Skin epidermis (tissue), 12 donors: ENCODE results near the gene PPP1R12B.
A peak's percentile ranks its signal among the peaks of the same experiment; 100 is the strongest.
"Not testable (repeated sequence)": the region's sequence is repeated elsewhere in the genome, so short reads cannot be mapped to it uniquely, and the experiment has no call there.

Source experiments
- H3K27ac ChIP-seq, 21 experiments: fragments of 200-600 bp; sonication (generic) in 11 of 21; one replicate each; pipeline ENCODE4 v1.5.0; 2020; ENCODE audit warnings: mild to moderate bottlenecking in 3 of 21, inconsistent platforms in 2 of 21, moderate library complexity in 2 of 21
- H3K4me3 ChIP-seq, 7 experiments: fragments of 200-600 bp; sonication (generic) in 2 of 7; one replicate each; pipeline ENCODE4 v1.5.0; 2020; ENCODE audit warnings: inconsistent platforms in 2 of 7, mild to moderate bottlenecking in 2 of 7, moderate library complexity in 1 of 7

The PPP1R12B gene

DNA sequence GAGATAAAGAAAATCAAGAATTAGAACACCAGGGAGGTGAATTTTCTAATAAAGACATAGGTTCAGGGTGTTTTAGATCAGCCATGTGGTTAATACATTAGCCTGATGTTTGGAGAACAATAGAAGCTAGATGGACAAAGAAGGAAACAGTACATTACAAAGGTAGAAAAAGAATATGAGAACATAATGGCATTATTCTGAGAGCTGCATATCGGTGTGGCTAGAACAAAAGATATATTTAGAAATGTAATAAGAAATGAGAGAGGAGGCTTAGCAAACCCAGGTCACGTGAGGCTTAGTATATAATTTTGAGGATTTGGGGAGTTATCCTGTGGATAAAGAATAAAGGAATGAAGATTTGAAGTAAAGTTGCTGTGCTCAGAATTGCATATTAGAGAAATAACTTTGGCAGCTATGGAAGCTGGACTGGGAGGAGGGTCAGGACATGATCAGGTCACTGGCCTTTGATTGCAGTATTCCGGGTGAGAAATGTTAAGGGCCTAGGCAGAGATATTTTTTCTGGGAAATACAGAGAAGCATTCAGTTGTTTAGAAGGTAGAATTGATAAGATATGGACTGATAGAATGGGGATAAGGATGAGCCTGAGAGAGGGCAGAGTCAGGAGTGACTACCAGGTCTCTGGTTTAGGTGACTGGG is 197.3 kb downstream of the PPP1R12B start:
- H3K27ac ChIP-seq = peak overlapping the region in 5 of 21 experiments; percentile 2 to 29 (median 4)
- H3K4me3 ChIP-seq = not testable (repeated sequence)

DNA sequence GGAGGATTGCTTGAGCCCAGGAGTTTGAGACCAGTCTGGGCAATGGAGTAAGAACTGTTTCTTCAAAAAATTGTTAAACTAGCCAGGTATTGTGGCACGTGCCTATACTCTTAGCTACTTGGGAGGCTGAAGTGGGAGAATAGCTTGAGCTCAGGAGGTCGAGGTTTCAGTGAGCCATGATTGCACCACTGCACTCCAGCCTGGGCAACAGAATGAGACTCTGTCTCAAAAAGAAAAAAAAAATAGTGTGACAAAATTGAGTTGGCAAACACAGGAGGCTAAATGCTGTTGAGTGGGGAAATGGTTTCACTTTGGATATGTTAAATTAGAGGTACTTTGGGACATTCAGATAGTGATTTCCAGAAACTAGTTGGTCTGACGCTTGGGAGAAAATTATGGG is 197.9 kb downstream of the PPP1R12B start:
- H3K4me3 ChIP-seq = not testable (repeated sequence)
- H3K27ac ChIP-seq = peak overlapping the region in 4 of 21 experiments; percentile 2 to 39 (median 15)

DNA sequence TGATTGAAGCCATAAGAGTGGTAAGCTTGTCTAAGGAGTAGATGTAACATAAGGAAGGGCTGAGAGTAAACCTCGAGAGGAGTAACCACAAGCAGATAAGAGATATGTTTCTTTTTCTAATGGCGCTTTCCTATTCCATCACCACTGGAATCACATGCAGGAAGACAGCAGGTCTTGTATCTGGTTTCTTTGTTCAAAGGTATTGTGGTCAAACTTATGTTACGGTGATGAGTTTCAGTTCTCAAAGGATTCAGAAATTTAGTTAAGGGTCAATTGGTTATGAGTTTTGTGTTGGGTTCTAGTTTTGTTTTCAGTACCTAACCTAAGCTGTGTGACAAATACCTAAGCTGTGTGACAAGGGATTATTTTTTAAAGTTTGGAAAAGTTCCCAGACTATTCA is 198.3 kb downstream of the PPP1R12B start:
- peak overlapping the region in 2 of 21 experiments; percentile 2 to 39 for H3K27ac ChIP-seq
- H3K4me3 ChIP-seq = not testable (repeated sequence)

DNA sequence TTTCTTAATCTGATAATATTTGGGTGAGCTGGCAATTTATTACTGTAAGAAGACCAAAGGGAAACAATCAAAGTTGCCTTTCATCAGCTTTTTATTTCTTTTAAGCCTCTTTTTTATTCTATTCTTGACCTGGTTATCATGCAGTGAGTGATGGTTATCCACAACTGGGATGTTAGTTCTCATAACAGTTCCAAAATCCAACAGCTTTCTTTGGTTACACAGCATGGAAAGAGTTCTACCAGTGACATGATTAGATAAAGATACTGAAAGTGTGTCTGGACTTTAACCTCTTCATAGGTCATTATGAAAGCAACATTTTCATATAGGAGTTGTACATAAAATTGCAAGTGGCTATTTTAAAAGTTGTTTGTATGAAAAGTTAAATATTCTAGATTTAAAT is 198.7 kb downstream of the PPP1R12B start:
- H3K4me3 ChIP-seq = no peak overlapping the region
- peak overlapping the region in 1 of 21 experiments; percentile 39 for H3K27ac ChIP-seq

DNA sequence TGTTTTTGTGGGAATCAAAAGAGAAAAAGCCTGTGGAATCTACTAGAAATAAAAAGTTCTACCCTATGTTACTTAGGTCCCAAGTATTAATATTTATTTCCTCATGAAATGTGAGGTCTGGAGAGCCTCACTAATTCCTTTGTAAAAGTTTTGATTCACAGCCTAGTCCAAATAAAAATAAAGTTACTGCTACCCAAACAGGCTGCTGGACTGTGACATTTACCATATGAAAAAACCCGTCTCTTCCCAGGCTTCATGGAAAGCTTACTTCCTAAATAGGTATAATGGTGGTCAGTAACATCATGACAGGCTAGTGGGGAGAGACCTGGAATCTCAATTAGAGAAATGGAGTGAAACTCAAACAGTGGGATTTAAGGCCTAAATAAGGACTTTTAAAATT is 201.6 kb downstream of the PPP1R12B start:
- H3K27ac ChIP-seq, H3K4me3 ChIP-seq: not testable (repeated sequence)

DNA sequence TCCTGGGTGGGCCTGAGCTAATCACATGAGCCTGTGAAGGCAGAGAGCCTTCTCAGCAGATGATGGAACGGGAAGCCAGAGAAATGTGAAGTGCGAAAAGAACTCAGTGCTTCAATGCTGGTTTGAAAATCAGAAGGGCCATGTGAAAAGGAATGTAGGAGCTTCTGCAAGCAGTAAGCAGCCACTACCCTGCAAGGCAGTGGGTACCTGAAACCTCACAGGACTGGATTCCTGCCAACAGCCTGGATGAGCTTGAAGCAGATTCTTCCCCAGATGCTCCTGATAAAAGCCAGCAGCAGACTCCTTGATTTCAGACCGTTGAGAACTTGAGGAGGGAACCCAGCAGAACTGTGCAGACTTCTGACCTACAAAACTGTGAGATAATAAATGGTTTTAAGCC is 203.2 kb downstream of the PPP1R12B start:
- Histone ChIP-seq H3K4me3 (no peak overlapping the region), H3K27ac (peak overlapping the region in 2 of 21 experiments; percentile 11 to 19)

DNA sequence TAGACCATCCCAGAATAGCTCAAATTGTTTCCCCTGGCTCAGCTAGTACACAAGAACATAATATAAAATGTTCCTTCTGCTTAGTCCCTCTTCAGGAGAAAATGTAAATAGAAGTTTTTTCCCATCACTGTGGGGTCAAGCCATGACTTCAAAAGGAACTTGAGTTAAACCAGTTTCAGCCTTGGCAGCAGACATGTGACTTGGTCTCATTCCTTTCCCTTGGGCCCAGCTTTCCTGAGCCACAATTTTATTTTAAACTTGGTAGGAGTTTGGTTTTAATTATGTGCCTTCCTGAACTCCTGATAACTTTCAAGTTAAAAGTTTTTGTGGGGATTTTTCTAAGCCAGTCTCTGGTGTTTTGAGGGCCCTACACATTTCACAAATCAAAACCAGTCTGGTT is 204.1 kb downstream of the PPP1R12B start:
- peak overlapping the region in 4 of 21 experiments; percentile 19 to 35 (median 32) for H3K27ac ChIP-seq
- H3K4me3 ChIP-seq = not testable (repeated sequence)

DNA sequence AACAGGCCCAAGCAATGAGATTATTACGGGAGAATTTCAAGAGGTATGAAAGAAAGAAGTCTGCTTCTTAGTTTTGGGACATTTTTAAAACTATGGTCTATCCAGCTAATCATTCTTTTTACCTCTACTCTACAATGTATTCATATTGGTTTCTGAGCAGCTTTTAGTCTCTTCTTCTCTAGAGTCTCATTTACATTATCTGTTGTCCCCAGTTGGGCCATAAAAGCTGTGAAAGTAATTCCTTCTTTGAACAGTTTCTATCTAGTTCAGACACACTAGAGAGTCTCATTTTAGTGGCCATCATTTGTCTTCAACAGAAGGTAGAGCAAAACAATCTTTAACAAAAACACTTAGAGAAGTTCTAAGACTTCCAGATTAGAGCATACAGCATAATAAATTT is 204.6 kb downstream of the PPP1R12B start:
- H3K4me3 ChIP-seq = not testable (repeated sequence)
- H3K27ac ChIP-seq = peak overlapping the region in 4 of 21 experiments; percentile 19 to 35 (median 32)

DNA sequence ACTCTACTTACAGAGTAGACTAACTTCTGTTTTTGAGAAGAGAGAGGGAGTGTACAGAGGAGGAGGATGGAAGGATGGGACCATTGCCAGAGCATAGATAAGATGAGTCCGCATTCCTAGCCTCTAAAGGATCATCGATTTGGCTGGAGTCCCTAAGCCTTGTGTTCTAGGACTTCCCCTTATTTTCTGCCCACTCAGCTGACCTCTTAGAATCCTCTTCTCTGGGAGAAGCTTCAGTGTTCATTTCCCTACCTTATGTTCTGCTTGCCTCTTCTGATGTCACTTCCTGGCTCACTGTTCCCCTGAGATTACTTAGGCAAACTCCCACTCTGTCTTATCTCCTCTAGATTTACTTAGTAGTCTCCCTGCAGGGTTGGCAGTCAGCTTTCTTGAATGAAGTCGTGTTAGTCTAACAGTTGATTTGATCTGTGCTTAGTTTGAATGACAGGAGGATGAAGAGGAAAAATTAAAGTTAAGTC is 205.1 kb downstream of the PPP1R12B start:
- Histone ChIP-seq H3K27ac (peak overlapping the region in 5 of 21 experiments; percentile 7 to 42 (median 31)), H3K4me3 (no peak overlapping the region)

DNA sequence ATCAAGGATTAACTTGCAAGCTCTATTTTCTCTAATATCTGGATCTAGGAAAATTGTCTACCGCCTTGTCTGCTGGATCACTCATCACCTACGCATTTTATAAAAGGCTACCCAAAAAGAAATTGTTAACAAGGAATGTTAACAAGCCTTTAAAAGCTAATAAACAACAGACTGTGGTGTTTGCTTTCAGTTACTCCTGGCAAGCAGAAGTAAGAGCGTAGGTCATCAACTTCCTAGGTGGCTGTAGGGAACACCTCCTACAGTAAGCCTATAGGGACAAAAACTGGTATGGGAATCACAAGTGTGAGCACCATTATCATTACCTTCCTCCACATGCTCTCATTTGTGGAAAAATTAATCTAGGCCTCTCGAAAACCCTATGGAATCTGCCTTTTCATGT is 206.1 kb downstream of the PPP1R12B start:
- H3K27ac ChIP-seq = not testable (repeated sequence)

DNA sequence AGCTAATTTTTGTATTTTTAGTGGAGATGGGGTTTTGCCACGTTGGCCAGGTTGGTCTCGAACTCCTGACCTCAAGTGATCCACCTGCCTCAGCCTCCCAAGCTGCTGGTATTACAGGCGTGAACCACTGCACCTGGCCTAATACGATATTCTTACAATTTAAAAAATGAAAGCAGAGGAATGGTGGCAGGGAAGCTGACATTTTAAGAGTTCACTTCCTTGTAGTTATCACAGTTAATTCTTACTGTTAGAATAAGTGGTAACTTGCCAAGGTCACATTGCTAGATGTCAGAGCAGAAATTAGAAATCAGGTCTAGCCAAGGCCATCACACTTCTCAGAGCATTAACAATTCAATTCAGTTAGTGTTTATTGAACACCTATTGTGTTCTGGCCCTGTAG is 207.5 kb downstream of the PPP1R12B start:
- not testable (repeated sequence) for H3K4me3 ChIP-seq, H3K27ac ChIP-seq

More for the DNA sequence above, 206.1 kb downstream of the PPP1R12B start:
- not testable (repeated sequence) for H3K4me3 ChIP-seq

DNA sequence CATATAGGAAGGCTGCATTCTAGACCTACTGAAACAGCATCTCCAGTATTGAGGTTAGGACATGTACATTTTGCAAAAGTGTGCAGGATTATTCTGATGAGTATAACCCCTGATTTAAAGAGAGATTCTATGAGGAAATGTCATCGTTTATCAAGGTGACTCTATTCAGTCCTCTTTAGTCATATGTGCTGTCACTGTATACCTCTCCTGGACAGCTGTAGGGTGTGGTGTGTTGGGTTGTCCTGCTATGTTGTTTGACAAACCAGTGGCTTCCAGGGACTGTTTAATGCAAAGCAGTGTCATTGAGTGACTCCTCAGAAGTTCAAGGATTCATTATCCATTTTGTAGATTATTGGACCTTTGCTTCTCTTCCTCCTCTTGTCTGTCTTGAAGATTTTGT is 209.2 kb downstream of the PPP1R12B start:
- H3K27ac ChIP-seq, H3K4me3 ChIP-seq: not testable (repeated sequence)

DNA sequence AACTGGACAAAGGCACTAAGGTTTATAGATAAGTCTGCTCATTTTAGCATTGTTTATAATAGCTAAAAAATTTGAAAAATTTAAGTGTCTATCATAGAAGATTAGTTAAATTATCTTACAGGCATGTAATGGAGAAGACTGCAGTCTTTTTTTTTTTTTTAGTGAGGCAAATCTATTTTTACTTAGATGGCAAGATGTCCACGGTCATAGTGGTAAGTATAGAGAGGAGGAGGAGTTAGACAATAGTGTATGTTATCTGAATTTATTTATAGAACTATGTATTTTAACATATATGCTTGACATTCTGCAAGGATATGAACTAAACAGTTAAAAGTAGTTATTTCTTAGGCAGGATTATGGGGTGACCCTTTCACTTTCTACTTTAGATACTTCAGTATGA is 212.7 kb downstream of the PPP1R12B start:
- H3K4me3 ChIP-seq = no peak overlapping the region
- no peak overlapping the region for H3K27ac ChIP-seq

DNA sequence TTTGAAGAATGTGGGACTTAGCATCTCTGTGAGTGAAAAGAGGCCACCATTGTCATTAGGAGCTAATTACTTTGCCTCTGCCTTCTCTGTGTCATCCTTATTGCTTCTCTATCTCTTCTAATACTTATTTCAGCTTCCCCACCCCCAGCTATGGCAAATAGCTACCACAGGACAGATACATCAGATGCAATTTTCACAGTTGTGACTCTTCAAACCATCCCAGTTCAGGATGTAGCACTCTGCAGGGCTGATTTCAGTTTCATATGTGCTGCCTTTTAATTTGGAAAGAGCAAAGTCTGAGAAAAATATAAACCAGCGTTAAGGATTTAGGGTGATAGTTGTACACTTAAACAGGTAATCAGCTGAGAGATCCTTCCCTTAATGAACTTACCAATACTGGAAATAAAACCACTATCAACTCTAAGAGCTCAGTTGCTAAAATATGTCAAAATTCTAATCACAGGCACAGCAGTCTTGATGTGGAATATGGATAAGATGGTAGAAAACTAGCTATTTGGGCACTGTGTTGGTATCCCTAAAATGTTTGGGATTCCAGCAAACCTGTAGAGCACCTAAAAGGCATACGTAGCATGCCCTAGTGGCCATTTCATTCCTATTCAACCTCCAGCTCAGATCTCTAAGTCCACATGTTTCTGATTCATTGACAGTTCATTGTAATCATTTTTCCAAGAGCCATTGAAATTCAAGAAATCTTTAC is 213.4 kb downstream of the PPP1R12B start:
- peak overlapping the region in 1 of 21 experiments; percentile 21 for H3K27ac ChIP-seq
- no peak overlapping the region for H3K4me3 ChIP-seq

DNA sequence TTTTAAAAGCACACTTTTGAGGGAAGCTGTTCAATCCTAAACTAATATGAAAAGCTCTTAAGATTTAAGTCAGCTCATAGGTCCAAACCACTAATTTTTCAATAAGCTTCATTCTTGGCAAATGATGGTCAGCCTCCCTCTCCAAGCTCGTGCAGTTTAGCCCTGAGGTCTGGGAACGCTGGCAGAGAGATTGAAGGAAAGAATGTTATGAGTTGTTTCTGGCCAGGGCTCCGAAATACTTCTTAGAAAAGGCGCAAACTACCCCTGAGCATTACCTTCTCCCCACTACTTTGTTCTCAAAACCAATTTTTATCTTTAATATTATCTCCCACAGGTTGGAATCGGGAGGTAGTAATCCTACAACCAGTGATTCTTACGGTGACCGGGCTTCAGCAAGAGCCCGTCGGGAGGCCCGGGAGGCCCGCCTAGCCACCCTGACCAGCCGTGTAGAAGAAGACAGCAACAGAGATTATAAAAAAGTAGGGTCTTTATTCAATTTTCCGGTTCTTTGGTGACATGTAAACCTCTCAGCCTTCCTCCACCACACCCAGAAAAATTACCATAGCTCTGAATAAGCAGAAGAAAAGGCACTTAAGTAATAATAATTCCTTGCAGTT is 214.1 kb downstream of the PPP1R12B start:
- Histone ChIP-seq H3K27ac (peak overlapping the region in 6 of 21 experiments; percentile 7 to 46 (median 38)), H3K4me3 (no peak overlapping the region)

DNA sequence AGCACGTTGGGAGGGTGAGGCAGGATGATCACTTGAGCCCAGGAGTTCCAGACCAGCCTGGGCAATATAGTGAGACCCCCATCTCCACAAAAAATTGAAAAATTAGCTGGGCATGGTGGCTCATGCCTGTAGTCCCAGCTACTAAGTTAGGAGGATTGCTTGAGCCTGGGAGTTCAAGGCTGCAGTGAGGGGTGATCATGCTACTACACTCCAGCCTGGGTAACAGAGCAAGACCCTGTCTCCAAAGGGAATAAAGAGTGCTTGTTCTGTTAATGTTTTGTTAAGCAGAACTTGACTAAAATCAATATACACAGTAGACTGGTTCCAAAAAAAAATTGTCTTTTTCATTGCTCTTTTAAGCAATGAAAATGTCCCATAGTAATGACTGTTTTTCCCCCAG is 215.3 kb downstream of the PPP1R12B start:
- peak overlapping the region in 3 of 21 experiments; percentile 1 to 37 (median 35) for H3K27ac ChIP-seq
- H3K4me3 ChIP-seq = no peak overlapping the region

DNA sequence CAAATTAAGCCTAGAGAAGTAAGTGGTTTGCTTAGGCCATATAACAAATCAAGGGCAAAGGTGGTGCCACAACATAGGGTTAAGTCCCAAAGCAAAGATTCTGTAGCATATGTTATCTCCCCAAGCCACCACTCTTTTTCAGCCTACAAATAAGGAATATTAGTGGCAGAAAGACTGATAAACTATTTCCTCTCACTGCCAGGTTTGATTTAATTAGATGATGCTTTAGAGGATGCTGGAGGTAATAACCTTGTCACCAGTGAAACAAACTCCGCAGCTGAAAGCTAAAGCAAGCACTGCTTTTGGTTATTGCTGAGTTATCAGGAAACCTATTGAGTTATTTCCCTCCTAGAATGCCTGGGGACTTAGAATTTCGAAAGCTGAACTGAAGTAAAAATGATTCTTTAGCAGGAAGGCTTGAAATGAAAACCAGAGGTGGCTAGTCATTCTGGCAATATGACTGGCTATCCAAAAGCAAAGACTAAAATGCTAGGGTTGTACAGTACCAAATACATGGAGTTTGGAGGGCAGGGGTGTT is 216.5 kb downstream of the PPP1R12B start:
- Histone ChIP-seq H3K4me3 (no peak overlapping the region), H3K27ac (peak overlapping the region in 9 of 21 experiments; percentile 21 to 51 (median 42))

DNA sequence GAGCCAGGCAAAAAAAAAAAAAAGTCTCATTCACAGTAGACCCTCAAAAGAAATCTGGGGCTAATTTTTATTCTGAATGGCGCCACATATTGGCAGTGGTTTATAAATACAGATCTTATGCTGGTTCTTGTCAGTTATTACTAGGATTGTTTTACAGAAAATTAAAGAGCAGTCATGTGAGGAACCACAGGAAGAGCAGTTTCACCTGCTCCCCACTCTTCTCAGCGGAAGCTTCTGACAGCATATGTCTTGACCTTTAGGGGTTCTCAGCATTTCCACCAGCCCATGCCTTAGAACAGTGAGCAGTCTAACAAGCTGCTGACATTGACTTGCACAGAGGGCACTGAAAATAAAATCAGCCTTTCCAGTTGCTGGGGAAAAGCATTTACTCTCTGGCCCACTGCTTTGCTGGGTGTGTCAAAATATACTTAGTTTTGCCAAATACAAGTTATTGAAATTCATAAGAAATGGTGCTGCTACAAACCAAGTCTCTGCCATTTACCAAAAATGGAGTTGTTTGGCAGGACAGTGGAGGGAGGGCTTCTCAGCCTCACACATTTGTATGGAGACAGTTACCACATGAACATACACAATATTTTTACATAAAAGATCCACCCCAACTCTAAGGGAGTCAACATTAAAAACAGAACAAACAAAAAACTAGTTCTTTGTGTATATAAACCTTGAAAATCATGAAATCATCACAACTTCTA is 217.5 kb downstream of the PPP1R12B start:
- peak overlapping the region in 10 of 21 experiments; percentile 11 to 51 (median 30) for H3K27ac ChIP-seq
- H3K4me3 ChIP-seq = no peak overlapping the region

DNA sequence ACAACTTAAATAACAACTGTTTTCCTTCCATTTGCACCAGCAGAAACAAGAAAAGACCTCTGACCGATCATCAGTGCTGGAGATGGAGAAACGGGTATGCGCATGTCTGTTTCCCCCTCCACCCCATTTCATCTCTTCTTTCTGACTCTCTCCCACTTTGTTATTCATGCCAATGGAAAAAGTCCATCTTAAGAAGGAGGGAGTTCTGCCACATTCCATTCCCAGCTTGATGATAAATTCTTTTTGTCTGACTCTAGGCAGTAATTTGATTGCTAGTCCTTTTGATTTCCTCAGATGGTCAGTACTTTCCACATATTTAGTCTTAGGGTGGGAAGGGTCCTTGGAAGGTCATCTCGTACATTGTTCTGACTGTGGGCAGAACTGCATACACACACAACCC is 219.2 kb downstream of the PPP1R12B start:
- Histone ChIP-seq H3K27ac (peak overlapping the region in 10 of 21 experiments; percentile 0 to 51 (median 28)), H3K4me3 (no peak overlapping the region)

DNA sequence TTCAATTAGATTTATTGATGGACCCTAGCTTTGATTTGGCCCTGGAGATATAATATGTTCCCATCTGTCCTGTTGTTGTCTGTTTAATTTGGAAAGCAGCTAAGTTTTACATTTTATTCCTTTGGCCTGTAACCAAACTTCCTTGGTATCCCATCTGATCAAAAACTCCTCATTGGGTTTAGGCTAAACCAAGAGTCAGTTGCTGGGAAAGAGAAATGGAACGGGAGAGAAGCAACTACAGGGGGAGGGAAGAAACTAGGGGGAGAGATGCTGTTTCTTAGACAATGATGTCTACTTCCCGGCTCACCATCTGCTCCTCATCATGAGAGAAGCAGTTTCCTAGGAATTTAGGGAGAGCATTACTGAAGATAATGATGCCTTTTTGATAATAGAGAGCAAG is 219.9 kb downstream of the PPP1R12B start:
- H3K4me3 ChIP-seq = no peak overlapping the region

More for the DNA sequence above, 219.9 kb downstream of the PPP1R12B start:
- peak overlapping the region in 10 of 21 experiments; percentile 2 to 51 (median 33) for H3K27ac ChIP-seq
